Panc1 (cell line): Measurements from ENCODE around the gene EMILIN3. TPM values are rescaled to one million over a fixed set of nuclear protein-coding genes. Genes with fewer than 3 reads are reported as not detected.

Experiments
- ATAC-seq: fragments of 200-7000 bp; cut with Tn5 transposase; 2 replicates; pipeline ENCODE4 v1.9.1; 2020; ENCODE audit warnings: mild to moderate bottlenecking, moderate library complexity
- BruUV-seq: library from RNA; stranded (reverse); fragments of 400-500 nt; replicated peaks from 2 replicates; lab custom pipeline; 2021; lab: Mats Ljungman, UMichigan
- CTCF ChIA-PET: fragments of 300-600 bp; sonication (Branson Sonifier 250); formaldehyde crosslinking; loops from one replicate; lab custom pipeline; 2022; ENCODE audit warnings: antibody characterized with exemption; lab: Charles Lee
- POLR2A ChIA-PET: fragments of 300-600 bp; sonication (Branson Sonifier 250); formaldehyde crosslinking; loops from one replicate; lab custom pipeline; 2022; ENCODE audit warnings: antibody characterized with exemption; lab: Charles Lee
- DNase-seq: peaks from one replicate; pipeline ENCODE4 v3.0.0-alpha.2; 2010; ENCODE audit warnings: low read depth, low spot score
- H3K27ac ChIP-seq: 2 replicates; pipeline ENCODE4 v1.5.1; 2011; ENCODE audit warnings: mild to moderate bottlenecking, low read length, inconsistent platforms
- H3K27me3 ChIP-seq: fragments of 200-500 bp; sonication (Bioruptor generic); 2 replicates; pipeline ENCODE4 v1.6.0; 2014; ENCODE audit warnings: low read length, inconsistent platforms; ENCODE audit not compliant: control insufficient read depth, insufficient read depth
- H3K36me3 ChIP-seq: fragments of 200-500 bp; sonication (Bioruptor generic); 2 replicates; pipeline ENCODE4 v1.5.1; 2014; ENCODE audit warnings: inconsistent platforms, mild to moderate bottlenecking, low read length, moderate library complexity; ENCODE audit not compliant: control insufficient read depth, insufficient read depth
- H3K4me1 ChIP-seq: 2 replicates; pipeline ENCODE4 v1.5.1; 2011; ENCODE audit warnings: inconsistent platforms, mild to moderate bottlenecking, low read length, moderate library complexity; ENCODE audit not compliant: control insufficient read depth, insufficient read depth
- H3K4me3 ChIP-seq, 2 experiments: 2 replicates each; pipeline ENCODE4 v1.5.1; 2011 to 2012; ENCODE audit warnings: low read depth in 2 of 2, low read length in 2 of 2, mild to moderate bottlenecking in 2 of 2, inconsistent platforms in 1 of 2, moderate library complexity in 1 of 2
- H3K9me3 ChIP-seq: fragments of 200-500 bp; sonication (Bioruptor generic); 2 replicates; pipeline ENCODE4 v1.5.1; 2014; ENCODE audit warnings: low read depth, mild to moderate bottlenecking, inconsistent platforms, low read length, moderate library complexity; ENCODE audit not compliant: control insufficient read depth, insufficient read depth
- POLR2AphosphoS5 ChIP-seq: IDR thresholded peaks from 2 replicates; pipeline ENCODE4 v1.6.1; 2012; ENCODE audit warnings: mild to moderate bottlenecking, low read depth, low read length, moderate library complexity
- SIN3A ChIP-seq: IDR thresholded peaks from 2 replicates; pipeline ENCODE4 v1.6.1; 2012; ENCODE audit warnings: low read depth, mild to moderate bottlenecking, low read length, moderate library complexity, borderline replicate concordance; ENCODE audit not compliant: insufficient read depth
- TCF7L2 ChIP-seq: IDR thresholded peaks from 2 replicates; pipeline ENCODE4 v1.6.1; 2011; ENCODE audit warnings: mild to moderate bottlenecking, low read depth, low read length, inconsistent platforms
- in situ Hi-C: cut with HindIII; loops from 2 replicates; pipeline ENCODE4 v1.10.0; 2016; ENCODE audit warnings: low sequenced_read_pairs, low pct_unique_long_range_greater_than_20kb
- intact Hi-C: fragments of 100-400 bp; cut with micrococcal nuclease; formaldehyde crosslinking; loops from one replicate; pipeline ENCODE4 v1.10.0; 2022; ENCODE audit not compliant: unreplicated experiment
- total RNA-seq: library from RNA; stranded (reverse); gene quantifications from one replicate; pipeline ENCODE4 v1.2.1, GENCODE V29; 2021; ENCODE audit not compliant: unreplicated experiment
- TF ChIP-seq, protein P1 (sequence below), 2 experiments: IDR thresholded peaks; 2 replicates each; pipeline ENCODE4 v1.6.1; 2011 to 2012; ENCODE audit warnings: low read depth in 2 of 2, control low read depth in 1 of 2, low read length in 1 of 2, mild to moderate bottlenecking in 1 of 2, moderate library complexity in 1 of 2; ENCODE audit not compliant: insufficient read depth in 1 of 2
- TF ChIP-seq, protein P2 (sequence below): fragments of 450-650 bp; IDR thresholded peaks from 2 replicates; pipeline ENCODE4 v1.5.1; 2017; ENCODE audit warnings: mild to moderate bottlenecking

EMILIN3 gene
- total RNA-seq, 1 experiment from 2014 or later, result 0.54 TPM

DNA sequence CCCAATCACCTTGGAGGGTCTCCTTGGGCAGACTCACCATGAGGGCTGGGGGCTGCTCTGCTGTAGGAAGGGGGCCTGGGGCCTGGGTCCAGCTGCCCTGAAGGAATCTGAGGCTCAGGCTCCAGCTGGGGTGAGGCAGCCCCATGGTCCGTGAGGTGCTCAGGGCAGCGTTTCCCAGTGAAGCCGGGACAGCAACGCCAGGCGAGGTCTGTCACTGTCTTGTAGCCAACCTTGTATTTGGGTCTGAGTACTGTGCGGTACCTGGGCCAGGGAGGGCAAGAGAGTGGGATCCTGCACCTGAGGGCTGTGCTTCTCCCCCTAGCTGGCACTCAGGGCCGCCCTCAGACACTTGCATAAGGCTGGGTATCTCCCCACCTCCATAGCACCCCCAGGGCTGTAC lies 3.0 kb downstream of the EMILIN3 start:
- intact Hi-C loops (no loop called here), in situ Hi-C loops (no loop called here)
- no peak for DNase-seq
- no peak for ATAC-seq
- H3K9me3 ChIP-seq, result no peaks in the 10 kb centered on the region
- no TSS peak for BruUV-seq
- CTCF ChIA-PET, result no interaction called here
- no peak overlapping the region for H3K27ac ChIP-seq
- POLR2A ChIA-PET, result no interaction called here
- no peaks in the 10 kb centered on the region; the same call in 1 of the 2 replicates for H3K27me3 ChIP-seq
- H3K4me3 ChIP-seq, result no peak overlapping the region
- H3K36me3 ChIP-seq, result no peaks in the 10 kb centered on the region
- H3K4me1 ChIP-seq, result no peaks in the 10 kb centered on the region
- TF ChIP-seq, protein P1, sequence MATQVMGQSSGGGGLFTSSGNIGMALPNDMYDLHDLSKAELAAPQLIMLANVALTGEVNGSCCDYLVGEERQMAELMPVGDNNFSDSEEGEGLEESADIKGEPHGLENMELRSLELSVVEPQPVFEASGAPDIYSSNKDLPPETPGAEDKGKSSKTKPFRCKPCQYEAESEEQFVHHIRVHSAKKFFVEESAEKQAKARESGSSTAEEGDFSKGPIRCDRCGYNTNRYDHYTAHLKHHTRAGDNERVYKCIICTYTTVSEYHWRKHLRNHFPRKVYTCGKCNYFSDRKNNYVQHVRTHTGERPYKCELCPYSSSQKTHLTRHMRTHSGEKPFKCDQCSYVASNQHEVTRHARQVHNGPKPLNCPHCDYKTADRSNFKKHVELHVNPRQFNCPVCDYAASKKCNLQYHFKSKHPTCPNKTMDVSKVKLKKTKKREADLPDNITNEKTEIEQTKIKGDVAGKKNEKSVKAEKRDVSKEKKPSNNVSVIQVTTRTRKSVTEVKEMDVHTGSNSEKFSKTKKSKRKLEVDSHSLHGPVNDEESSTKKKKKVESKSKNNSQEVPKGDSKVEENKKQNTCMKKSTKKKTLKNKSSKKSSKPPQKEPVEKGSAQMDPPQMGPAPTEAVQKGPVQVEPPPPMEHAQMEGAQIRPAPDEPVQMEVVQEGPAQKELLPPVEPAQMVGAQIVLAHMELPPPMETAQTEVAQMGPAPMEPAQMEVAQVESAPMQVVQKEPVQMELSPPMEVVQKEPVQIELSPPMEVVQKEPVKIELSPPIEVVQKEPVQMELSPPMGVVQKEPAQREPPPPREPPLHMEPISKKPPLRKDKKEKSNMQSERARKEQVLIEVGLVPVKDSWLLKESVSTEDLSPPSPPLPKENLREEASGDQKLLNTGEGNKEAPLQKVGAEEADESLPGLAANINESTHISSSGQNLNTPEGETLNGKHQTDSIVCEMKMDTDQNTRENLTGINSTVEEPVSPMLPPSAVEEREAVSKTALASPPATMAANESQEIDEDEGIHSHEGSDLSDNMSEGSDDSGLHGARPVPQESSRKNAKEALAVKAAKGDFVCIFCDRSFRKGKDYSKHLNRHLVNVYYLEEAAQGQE (IDR thresholded peaks at IDR 0.05; ENCODE audit: insufficient read depth in 1 of 2, low read depth in 2 of 2, low read length in 1 of 2), result no peak
- TF ChIP-seq, protein P2, sequence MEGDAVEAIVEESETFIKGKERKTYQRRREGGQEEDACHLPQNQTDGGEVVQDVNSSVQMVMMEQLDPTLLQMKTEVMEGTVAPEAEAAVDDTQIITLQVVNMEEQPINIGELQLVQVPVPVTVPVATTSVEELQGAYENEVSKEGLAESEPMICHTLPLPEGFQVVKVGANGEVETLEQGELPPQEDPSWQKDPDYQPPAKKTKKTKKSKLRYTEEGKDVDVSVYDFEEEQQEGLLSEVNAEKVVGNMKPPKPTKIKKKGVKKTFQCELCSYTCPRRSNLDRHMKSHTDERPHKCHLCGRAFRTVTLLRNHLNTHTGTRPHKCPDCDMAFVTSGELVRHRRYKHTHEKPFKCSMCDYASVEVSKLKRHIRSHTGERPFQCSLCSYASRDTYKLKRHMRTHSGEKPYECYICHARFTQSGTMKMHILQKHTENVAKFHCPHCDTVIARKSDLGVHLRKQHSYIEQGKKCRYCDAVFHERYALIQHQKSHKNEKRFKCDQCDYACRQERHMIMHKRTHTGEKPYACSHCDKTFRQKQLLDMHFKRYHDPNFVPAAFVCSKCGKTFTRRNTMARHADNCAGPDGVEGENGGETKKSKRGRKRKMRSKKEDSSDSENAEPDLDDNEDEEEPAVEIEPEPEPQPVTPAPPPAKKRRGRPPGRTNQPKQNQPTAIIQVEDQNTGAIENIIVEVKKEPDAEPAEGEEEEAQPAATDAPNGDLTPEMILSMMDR, result no peak
- TF ChIP-seq TCF7L2 (no peak), SIN3A (no peak), POLR2AphosphoS5 (no peak)

DNA sequence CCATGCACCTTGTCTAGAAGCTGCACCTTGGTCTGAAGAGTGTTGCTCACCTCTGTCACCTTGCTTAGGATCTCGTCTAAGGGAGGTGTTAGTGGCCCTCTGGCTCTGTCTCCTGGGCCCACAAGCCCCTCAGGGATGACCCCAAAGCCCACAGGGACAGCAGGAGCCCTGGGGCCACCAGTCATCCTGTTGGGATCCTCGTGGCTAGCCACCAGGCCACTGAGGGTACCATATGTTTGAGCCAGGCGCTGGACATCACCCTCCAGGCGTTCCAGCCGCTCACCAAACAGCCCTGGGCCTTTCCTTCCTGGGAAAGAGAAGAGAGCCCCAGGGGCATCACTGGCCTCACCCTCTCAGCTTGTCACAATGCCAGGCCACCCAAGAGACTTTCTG lies 3.9 kb downstream of the EMILIN3 start:
- DNase-seq (no peak), ATAC-seq (no peak)
- CTCF ChIA-PET, result no interaction called here
- no peak overlapping the region for H3K27ac ChIP-seq
- no peaks in the 10 kb centered on the region for H3K9me3 ChIP-seq
- BruUV-seq, result no TSS peak
- H3K4me1 ChIP-seq, result no peaks in the 10 kb centered on the region
- POLR2A ChIA-PET, result no interaction called here
- no peaks in the 10 kb centered on the region for H3K36me3 ChIP-seq
- TF ChIP-seq, protein P2, result no peak
- TF ChIP-seq POLR2AphosphoS5, result no peak
- TF ChIP-seq TCF7L2, result no peak
- TF ChIP-seq, protein P1 (IDR thresholded peaks at IDR 0.05; ENCODE audit: insufficient read depth in 1 of 2, low read depth in 2 of 2, low read length in 1 of 2), result no peak
- TF ChIP-seq SIN3A, result no peak
- intact Hi-C loops (no loop called here), in situ Hi-C loops (no loop called here)
- no peak overlapping the region for H3K4me3 ChIP-seq
- no peaks in the 10 kb centered on the region; the same call in 1 of the 2 replicates for H3K27me3 ChIP-seq
